Measurements from ENCODE around the gene PHACTR3. TPM values are rescaled to one million over a fixed set of nuclear protein-coding genes. Genes with fewer than 3 reads are reported as not detected.

The PHACTR3 gene
- total RNA-seq, 1 experiment from 2014 or later, result 30.6 TPM

DNA sequence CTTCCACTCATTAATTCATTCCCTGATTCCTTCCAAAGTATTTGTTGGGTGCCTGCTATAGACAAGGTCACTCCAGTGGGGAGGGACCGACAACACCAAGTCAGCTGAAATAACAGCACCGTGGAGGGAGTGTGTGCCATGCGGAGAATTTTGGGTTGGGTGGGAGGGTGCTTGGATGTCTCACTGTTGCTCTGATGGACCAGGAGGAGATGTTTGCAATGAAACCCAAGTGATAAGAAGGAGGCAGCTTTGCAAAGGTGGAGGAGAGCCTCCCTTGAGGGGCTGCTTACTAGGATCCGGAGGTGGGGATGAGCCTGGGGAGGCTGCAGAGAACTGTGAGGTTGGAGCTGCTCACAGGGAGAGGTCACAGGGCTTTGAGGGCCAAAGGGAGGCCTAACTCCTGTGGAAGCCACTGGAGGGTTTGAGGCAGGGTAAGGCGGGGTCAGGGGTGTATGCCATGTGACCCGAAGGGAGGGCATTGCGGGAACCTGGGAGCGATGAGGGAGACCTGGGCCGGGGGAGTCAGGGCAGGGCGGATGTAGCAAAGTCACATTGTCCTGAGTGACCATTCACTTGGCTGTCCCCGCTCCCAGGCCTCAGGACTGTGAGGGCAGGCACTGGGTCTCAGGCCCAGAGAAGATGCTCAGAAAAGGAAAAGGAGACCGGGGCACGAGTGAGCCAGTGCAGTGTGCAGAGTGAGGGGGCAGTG, 124.5 kb downstream of the PHACTR3 start:
- POLR2A ChIA-PET (ENCODE audit: unreplicated experiment), result no interaction called here
- intact Hi-C loops (cut with micrococcal nuclease), result no loop called here

GRCh38 chr20:59729506-59729905, 125.2 kb downstream of the PHACTR3 start:
- TF ChIP-seq CTCF (conservative IDR thresholded peaks at IDR 0.05; ENCODE audit: low read depth, low read length) (no peak), EZH2 (IDR thresholded peaks at IDR 0.05; ENCODE audit: low read length, unreplicated experiment) (no peak), EZH2phosphoT487 (IDR thresholded peaks at IDR 0.05; ENCODE audit: borderline replicate concordance, low read length) (no peak)
- ATAC-seq, result no peak
- Histone ChIP-seq H3K27me3 (ENCODE audit: low read length) (peaks cover 82% of the 10 kb centered on the region), H3K79me2 (ENCODE audit: low read length) (no peaks in the 10 kb centered on the region), H3K9me2 (replicated peaks; ENCODE audit: low read length) (no peaks in the 10 kb centered on the region), H3K36me3 (ENCODE audit: low read depth, low read length) (no peaks in the 10 kb centered on the region), H3K4me2 (ENCODE audit: low read length) (no peak overlapping the region), H3K9ac (ENCODE audit: low read length) (no peak overlapping the region), H3K27ac (ENCODE audit: low read length) (no peak overlapping the region), H2AFZ (ENCODE audit: low read length) (no peak overlapping the region), H3F3A (ENCODE audit: low read length, unreplicated experiment) (no peaks in the 10 kb centered on the region), H3K4me3 (ENCODE audit: low read length) (no peak overlapping the region), H4K20me1 (ENCODE audit: low read length) (no peaks in the 10 kb centered on the region), H3K4me1 (ENCODE audit: insufficient read depth, low read length) (no peaks in the 10 kb centered on the region), H3K9me3 (ENCODE audit: low read length) (no peaks in the 10 kb centered on the region)
- POLR2A ChIA-PET (ENCODE audit: unreplicated experiment), result no interaction called here
- CTCF ChIA-PET, result no interaction called here
- BruUV-seq (replicated peaks), result no TSS peak
- intact Hi-C loops (cut with micrococcal nuclease), result no loop called here
- no peak for DNase-seq

More for the DNA sequence above, 124.5 kb downstream of the PHACTR3 start:
- H3K27me3 ChIP-seq (ENCODE audit: low read length), result peaks cover 88% of the 10 kb centered on the region
- no peak overlapping the region for H3K4me2 ChIP-seq (ENCODE audit: low read length)
- no peak overlapping the region for H3K27ac ChIP-seq (ENCODE audit: low read length)
- H2AFZ ChIP-seq (ENCODE audit: low read length), result no peak overlapping the region
- no TSS peak for BruUV-seq (replicated peaks)
- H3K9ac ChIP-seq (ENCODE audit: low read length), result no peak overlapping the region
- no peaks in the 10 kb centered on the region for H3K4me1 ChIP-seq (ENCODE audit: insufficient read depth, low read length)
- H3K4me3 ChIP-seq (ENCODE audit: low read length), result no peak overlapping the region
- TF ChIP-seq EZH2phosphoT487 (IDR thresholded peaks at IDR 0.05; ENCODE audit: borderline replicate concordance, low read length) (no peak), EZH2 (IDR thresholded peaks at IDR 0.05; ENCODE audit: low read length, unreplicated experiment) (no peak), CTCF (conservative IDR thresholded peaks at IDR 0.05; ENCODE audit: low read depth, low read length) (no peak)
- H3F3A ChIP-seq (ENCODE audit: low read length, unreplicated experiment), result no peaks in the 10 kb centered on the region
- CTCF ChIA-PET, result no interaction called here
- DNase-seq (no peak), ATAC-seq (no peak)
- no peaks in the 10 kb centered on the region for H3K9me3 ChIP-seq (ENCODE audit: low read length)
- H3K36me3 ChIP-seq (ENCODE audit: low read depth, low read length), result no peaks in the 10 kb centered on the region
- H3K79me2 ChIP-seq (ENCODE audit: low read length), result no peaks in the 10 kb centered on the region
- H3K9me2 ChIP-seq (replicated peaks; ENCODE audit: low read length), result no peaks in the 10 kb centered on the region
- H4K20me1 ChIP-seq (ENCODE audit: low read length), result no peaks in the 10 kb centered on the region

GRCh38 chr20:59730722-59731121, 126.4 kb downstream of the PHACTR3 start:
- H3K9me3 ChIP-seq (ENCODE audit: low read length), result no peaks in the 10 kb centered on the region
- no peaks in the 10 kb centered on the region for H4K20me1 ChIP-seq (ENCODE audit: low read length)
- no peaks in the 10 kb centered on the region for H3F3A ChIP-seq (ENCODE audit: low read length, unreplicated experiment)
- no peak overlapping the region for H3K9ac ChIP-seq (ENCODE audit: low read length)
- TF ChIP-seq EZH2phosphoT487 (IDR thresholded peaks at IDR 0.05; ENCODE audit: borderline replicate concordance, low read length), result no peak
- TF ChIP-seq CTCF (conservative IDR thresholded peaks at IDR 0.05; ENCODE audit: low read depth, low read length), result no peak
- no peak for TF ChIP-seq EZH2 (IDR thresholded peaks at IDR 0.05; ENCODE audit: low read length, unreplicated experiment)
- H3K9me2 ChIP-seq (replicated peaks; ENCODE audit: low read length), result no peaks in the 10 kb centered on the region
- H3K4me3 ChIP-seq (ENCODE audit: low read length), result no peak overlapping the region
- H2AFZ ChIP-seq (ENCODE audit: low read length), result no peak overlapping the region
- DNase-seq, result no peak
- no peaks in the 10 kb centered on the region for H3K79me2 ChIP-seq (ENCODE audit: low read length)
- BruUV-seq (replicated peaks), result no TSS peak
- no peak overlapping the region for H3K4me2 ChIP-seq (ENCODE audit: low read length)
- H3K4me1 ChIP-seq (ENCODE audit: insufficient read depth, low read length), result no peaks in the 10 kb centered on the region
- CTCF ChIA-PET, result no interaction called here
- H3K36me3 ChIP-seq (ENCODE audit: low read depth, low read length), result no peaks in the 10 kb centered on the region
- peaks cover 83% of the 10 kb centered on the region for H3K27me3 ChIP-seq (ENCODE audit: low read length)
- no peak for ATAC-seq
- no peak overlapping the region for H3K27ac ChIP-seq (ENCODE audit: low read length)
- intact Hi-C loops (cut with micrococcal nuclease), result no loop called here
- POLR2A ChIA-PET (ENCODE audit: unreplicated experiment), result no interaction called here
